H1 (cell line): ENCODE measurements around the gene DYSF. TPM values are rescaled to one million over a fixed set of nuclear protein-coding genes. Genes with fewer than 3 reads are reported as not detected.

Experiments used
- CTCF ChIA-PET: fragments of 300-600 bp; sonication (Branson Sonifier 250); formaldehyde crosslinking; loops from one replicate; lab custom pipeline; 2021; ENCODE audit not compliant: partially characterized antibody; lab: Charles Lee
- POLR2A ChIA-PET: fragments of 300-600 bp; sonication (Branson Sonifier 250); formaldehyde crosslinking; loops from one replicate; lab custom pipeline; 2021; ENCODE audit warnings: inconsistent platforms; ENCODE audit not compliant: partially characterized antibody; lab: Charles Lee
- DNase-seq, 2 experiments: peaks; one replicate each; pipeline versions ENCODE4 v3.0.0 to v3.0.0-alpha.2; 2010 to 2022; ENCODE audit warnings: low spot score in 2 of 2, low read depth in 1 of 2, mixed read lengths in 1 of 2
- FAIRE-seq: peaks from 2 replicates; lab custom pipeline; 2011; peaks lifted over from hg19 to GRCh38; lab: Jason Lieb, UNC
- H2AFZ ChIP-seq: 2 replicates; pipeline ENCODE4 v1.8.1; 2012; ENCODE audit warnings: low read length, inconsistent platforms
- H2AK5ac ChIP-seq: 2 replicates; pipeline ENCODE4 v1.6.1; 2013; ENCODE audit warnings: low read depth, low read length
- H2BK120ac ChIP-seq: replicated peaks from 2 replicates; pipeline ENCODE3; 2013; ENCODE audit warnings: low read depth, low read length, inconsistent platforms
- H2BK12ac ChIP-seq: 2 replicates; pipeline ENCODE4 v1.6.1; 2013; ENCODE audit warnings: low read depth, low read length
- H2BK15ac ChIP-seq: 2 replicates; pipeline ENCODE4 v1.6.1; 2013; ENCODE audit warnings: low read length
- H2BK20ac ChIP-seq: 2 replicates; pipeline ENCODE4 v1.6.1; 2013; ENCODE audit warnings: low read length
- H2BK5ac ChIP-seq: 2 replicates; pipeline ENCODE4 v1.6.1; 2013; ENCODE audit warnings: low read depth, low read length
- H3K14ac ChIP-seq: 2 replicates; pipeline ENCODE4 v1.6.1; 2013; ENCODE audit warnings: inconsistent platforms; ENCODE audit not compliant: insufficient read length
- H3K18ac ChIP-seq: 2 replicates; pipeline ENCODE4 v1.6.1; 2013; ENCODE audit warnings: low read length; ENCODE audit errors: extremely low read depth
- H3K23ac ChIP-seq: 2 replicates; pipeline ENCODE4 v1.6.1; 2013; ENCODE audit warnings: inconsistent platforms; ENCODE audit not compliant: insufficient read length
- H3K23me2 ChIP-seq: 2 replicates; pipeline ENCODE4 v1.6.1; 2013; ENCODE audit warnings: low read depth, low read length
- H3K27ac ChIP-seq: 2 replicates; pipeline ENCODE4 v1.6.1; 2011; ENCODE audit warnings: low read depth, low read length, inconsistent platforms
- H3K27me3 ChIP-seq, 4 experiments: replicated peaks in 1 of 4; 1 replicate in 1 of 4; 2 replicates in 3 of 4; pipeline versions ENCODE4 v1.6.1 to v1.8.1; 2011 to 2013; ENCODE audit warnings: low read length in 3 of 4, mild to moderate bottlenecking in 3 of 4, inconsistent platforms in 2 of 4, mixed read lengths in 2 of 4, moderate library complexity in 1 of 4; ENCODE audit not compliant: control insufficient read depth in 3 of 4, insufficient read depth in 3 of 4; ENCODE audit errors: extremely low read depth in 1 of 4
- H3K36me3 ChIP-seq, 4 experiments: 2 replicates each; pipeline versions ENCODE4 v1.6.1 to v1.8.1; 2011 to 2013; ENCODE audit warnings: mild to moderate bottlenecking in 4 of 4, low read length in 3 of 4, moderate library complexity in 2 of 4, control low read depth in 1 of 4, inconsistent platforms in 1 of 4; ENCODE audit not compliant: insufficient read depth in 4 of 4, control insufficient read depth in 2 of 4
- H3K4ac ChIP-seq: replicated peaks from 2 replicates; pipeline ENCODE3; 2013; ENCODE audit warnings: low read length, low read depth, mixed read lengths, inconsistent platforms; ENCODE audit not compliant: insufficient read length
- H3K4me1 ChIP-seq, 4 experiments: replicated peaks in 1 of 4; 1 replicate in 1 of 4; 2 replicates in 3 of 4; pipeline versions ENCODE4 v1.6.1 to v1.8.1; 2011 to 2013; ENCODE audit warnings: low read length in 3 of 4, inconsistent platforms in 2 of 4, mixed read lengths in 1 of 4; ENCODE audit not compliant: insufficient read depth in 4 of 4, control insufficient read depth in 3 of 4
- H3K4me2 ChIP-seq, 2 experiments: 2 replicates each; pipeline versions ENCODE4 v1.6.1 to v1.8.1; 2011 to 2013; ENCODE audit warnings: low read depth in 2 of 2, low read length in 2 of 2, control low read depth in 1 of 2, inconsistent platforms in 1 of 2, mild to moderate bottlenecking in 1 of 2; ENCODE audit not compliant: insufficient read depth in 1 of 2
- H3K4me3 ChIP-seq, 4 experiments: fragments of 200-600, 300-600 bp in 1 of 4; sonication (generic), shearing (Covaris generic), sonication (Bioruptor Twin) in 1 of 4; 2 replicates each; pipeline versions ENCODE4 v1.5.1 to v1.8.1; 2011 to 2016; ENCODE audit warnings: low read length in 4 of 4, low read depth in 3 of 4, control low read depth in 2 of 4, inconsistent platforms in 2 of 4, mild to moderate bottlenecking in 2 of 4, mixed read lengths in 1 of 4, moderate library complexity in 1 of 4; ENCODE audit not compliant: insufficient read depth in 2 of 4; ENCODE audit errors: extremely low read depth in 1 of 4
- H3K56ac ChIP-seq: replicated peaks from 2 replicates; pipeline ENCODE3; 2013; ENCODE audit warnings: low read depth, mild to moderate bottlenecking, mixed read lengths, low read length, inconsistent platforms; ENCODE audit not compliant: insufficient read length
- H3K79me1 ChIP-seq: 2 replicates; pipeline ENCODE4 v1.6.1; 2013; ENCODE audit warnings: low read depth, low read length, control low read depth
- H3K79me2 ChIP-seq, 2 experiments: 2 replicates each; pipeline versions ENCODE4 v1.6.1 to v1.8.1; 2012 to 2013; ENCODE audit warnings: low read length in 2 of 2, mild to moderate bottlenecking in 2 of 2, inconsistent platforms in 1 of 2; ENCODE audit not compliant: insufficient read depth in 2 of 2, control insufficient read depth in 1 of 2
- H3K9ac ChIP-seq, 4 experiments: replicated peaks in 1 of 4; 1 replicate in 1 of 4; 2 replicates in 3 of 4; pipeline versions ENCODE4 v1.6.1 to v1.8.1; 2011 to 2013; ENCODE audit warnings: low read depth in 3 of 4, low read length in 3 of 4, control low read depth in 2 of 4, mild to moderate bottlenecking in 2 of 4, moderate library complexity in 2 of 4, inconsistent platforms in 1 of 4; ENCODE audit errors: extremely low read depth in 1 of 4
- H3K9me3 ChIP-seq, 2 experiments: 2 replicates each; pipeline versions ENCODE4 v1.6.1 to v1.8.1; 2012 to 2013; ENCODE audit warnings: mild to moderate bottlenecking in 2 of 2, moderate library complexity in 2 of 2, control low read depth in 1 of 2, inconsistent platforms in 1 of 2, low read depth in 1 of 2, low read length in 1 of 2, mixed read lengths in 1 of 2; ENCODE audit not compliant: insufficient read depth in 2 of 2
- H4K20me1 ChIP-seq, 2 experiments: replicated peaks in 1 of 2; 2 replicates each; pipeline versions ENCODE3 to v1.8.1; 2011 to 2013; ENCODE audit warnings: inconsistent platforms in 2 of 2, low read length in 2 of 2, mild to moderate bottlenecking in 1 of 2; ENCODE audit not compliant: insufficient read depth in 2 of 2, control insufficient read depth in 1 of 2
- H4K5ac ChIP-seq: 2 replicates; pipeline ENCODE4 v1.6.1; 2013; ENCODE audit warnings: low read length, low read depth, mixed read lengths, inconsistent platforms; ENCODE audit not compliant: insufficient read length
- H4K8ac ChIP-seq: 2 replicates; pipeline ENCODE4 v1.8.0; 2013; ENCODE audit warnings: mild to moderate bottlenecking, moderate library complexity, low read length, inconsistent platforms; ENCODE audit not compliant: insufficient read depth; ENCODE audit errors: extremely low read depth
- H4K91ac ChIP-seq: replicated peaks from 2 replicates; pipeline ENCODE3; 2013; ENCODE audit warnings: low read length, mixed read lengths, inconsistent platforms; ENCODE audit not compliant: insufficient read length
- RBBP5 ChIP-seq: IDR thresholded peaks from 2 replicates; pipeline ENCODE4 v1.7.1; 2012; ENCODE audit warnings: low read depth, mild to moderate bottlenecking, inconsistent platforms, low read length, moderate library complexity, borderline replicate concordance
- RXRA ChIP-seq: IDR thresholded peaks from 2 replicates; pipeline ENCODE4 v1.6.1; 2011; ENCODE audit warnings: low read depth, mild to moderate bottlenecking, low read length, moderate library complexity; ENCODE audit not compliant: insufficient read depth
- WGBS, 2 experiments: shearing (Covaris generic) in 1 of 2; methylation state at CpG; one replicate each; pipeline versions ENCODE4 v1.1.6 to v1.1.7; 2013 to 2015; ENCODE audit warnings: low lambda C conversion rate in 2 of 2, mixed read lengths in 2 of 2, inconsistent platforms in 1 of 2, low coverage in 1 of 2, missing lambda C conversion rate in 1 of 2; ENCODE audit not compliant: insufficient replicate concordance in 2 of 2, insufficient coverage in 1 of 2, insufficient read length in 1 of 2; ENCODE audit errors: extremely low coverage in 1 of 2, missing lambda C conversion rate in 1 of 2; 5-methylcytosine and 5-hydroxymethylcytosine counted together
- polyA plus RNA-seq, 7 experiments: library from polyadenylated mRNA; depleted of rRNA in 3 of 7; stranded (reverse) in 5 of 7; unstranded in 2 of 7; fragments of >200 nt in 5 of 7; fragments of 200-250 nt in 2 of 7; gene quantifications; 1 replicate in 5 of 7; 2 replicates in 1 of 7; 4 replicates in 1 of 7; pipeline versions ENCODE4 v1.2.1 to v1.2.3, GENCODE V29; 2011 to 2013; ENCODE audit warnings: missing spikeins in 2 of 7, mixed read lengths in 2 of 7
- total RNA-seq: library from RNA; stranded (reverse); fragmentation: NEBNext Ultra II Directional; extraction: Animal tissue kit (Norgen Biotek cat#: 25700); gene quantifications from 2 replicates; pipeline ENCODE4 v1.2.1, GENCODE V29; 2021

The DYSF gene
- total and polyA plus RNA-seq, 2 of the 8 experiments (the other 6 are each of a cell fraction or from before 2014, with no cell fraction given), result 5.8 to 7.1 TPM

DNA sequence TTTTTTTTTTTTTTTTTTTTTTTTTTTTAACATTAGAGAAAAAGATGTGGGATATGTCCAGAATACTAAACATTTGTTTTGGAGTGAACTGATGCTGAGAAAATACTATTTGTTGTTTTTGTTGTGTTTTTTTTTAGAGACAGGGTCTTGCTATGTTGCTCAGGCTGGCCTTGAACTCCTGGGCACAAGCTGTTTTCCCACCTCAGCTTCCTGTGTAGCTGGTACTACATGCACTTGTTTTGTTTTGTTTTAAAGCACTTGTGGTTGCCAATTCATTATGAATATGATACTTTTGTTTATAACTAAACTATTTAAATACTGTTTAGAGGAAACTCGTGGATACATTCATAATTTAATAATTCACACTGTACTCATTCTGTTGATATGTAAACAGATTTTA is 33.4 kb upstream of the DYSF start:
- ChIA-PET CTCF (interaction anchor here (0.5 kb wide), 1 partner anchor 159 kb away, joined by 4 read pairs; no protein-coding TSS in a partner anchor), POLR2A (interaction anchor here (0.6 to 1.2 kb wide), 3 partner anchors 18 to 570 kb away, joined by 3 read pairs; no protein-coding TSS in a partner anchor)
- Histone ChIP-seq H2AK5ac (no peak overlapping the region), H3K4ac (no peak overlapping the region), H3K23ac (no peak overlapping the region), H3K27me3 (no peaks in the 10 kb centered on the region), H3K56ac (no peak overlapping the region), H4K8ac (no peak overlapping the region), H3K4me1 (peaks cover 0 to 3% (median 3%) of the 10 kb centered on the region in 4 experiments; a peak in 2 of 7 replicates), H2BK5ac (no peak overlapping the region), H3K27ac (no peak overlapping the region), H4K91ac (no peak overlapping the region), H2BK12ac (no peak overlapping the region), H3K14ac (no peak overlapping the region), H3K23me2 (no peaks in the 10 kb centered on the region), H3K36me3 (peaks cover 4 to 44% (median 16%) of the 10 kb centered on the region in 4 experiments; a peak in 7 of 8 replicates), H2AFZ (no peak overlapping the region), H4K20me1 (no peaks in the 10 kb centered on the region), H3K9ac (no peak overlapping the region), H3K4me3 (no peak overlapping the region), H3K79me2 (peaks cover 0 to 4% of the 10 kb centered on the region in 2 experiments; a peak in 2 of 4 replicates), H2BK15ac (no peak overlapping the region), H3K4me2 (no peak overlapping the region), H3K9me3 (no peaks in the 10 kb centered on the region), H3K18ac (no peak overlapping the region), H4K5ac (no peak overlapping the region)
- FAIRE-seq, result no peak
- 86% methylated on average over 1 of the region's 1 CpG; no CpG with 5 or more reads in 1 of the 2 experiments for WGBS, 2 experiments
- DNase-seq, result no peak
- TF ChIP-seq RBBP5, result no peak
- no peak for TF ChIP-seq RXRA
- TF ChIP-seq, all 59 proteins: peak for 0
- no peaks in the 10 kb centered on the region for H3K79me1 ChIP-seq
- no peak overlapping the region for H2BK120ac ChIP-seq
- H2BK20ac ChIP-seq, result no peak overlapping the region
